Mesothelial cell of epicardium (in vitro differentiated cells): ENCODE results near the gene SHC2. TPM values are rescaled to one million over a fixed set of nuclear protein-coding genes. Genes with fewer than 3 reads are reported as not detected.

Source experiments
- DNase-seq, 2 experiments: peaks; one replicate each; pipeline ENCODE4 v3.0.0; 2021; ENCODE audit warnings: low spot score in 2 of 2; ENCODE audit not compliant: unreplicated experiment in 2 of 2
- H3K27ac Mint-ChIP-seq: 2 replicates; pipeline ENCODE4 v1.8.0; 2021; ENCODE audit warnings: mixed read lengths
- H3K27me3 Mint-ChIP-seq: 2 replicates; pipeline ENCODE4 v1.8.0; 2021; ENCODE audit warnings: low read depth, mixed read lengths
- H3K36me3 Mint-ChIP-seq: 2 replicates; pipeline ENCODE4 v1.8.0; 2021; ENCODE audit warnings: mixed read lengths
- H3K4me1 Mint-ChIP-seq: 2 replicates; pipeline ENCODE4 v1.8.0; 2021; ENCODE audit warnings: mixed read lengths
- H3K4me3 Mint-ChIP-seq: 2 replicates; pipeline ENCODE4 v1.8.0; 2021; ENCODE audit warnings: mild to moderate bottlenecking, moderate library complexity, mixed read lengths
- H3K9me3 Mint-ChIP-seq: 2 replicates; pipeline ENCODE4 v1.8.0; 2021; ENCODE audit warnings: mixed read lengths
- total RNA-seq: library from RNA; stranded (reverse); gene quantifications from 3 replicates; pipeline ENCODE4 v1.2.1, GENCODE V29; 2021
- TF ChIP-seq, protein P1 (sequence below): fragments of 200-600 bp; sonication (generic); IDR thresholded peaks from one replicate; pipeline ENCODE4 v1.5.0; 2021; ENCODE audit warnings: antibody characterized with exemption; ENCODE audit not compliant: unreplicated experiment

Gene SHC2
- total RNA-seq, 1 donor from 2014 or later, result 86.4 TPM

DNA sequence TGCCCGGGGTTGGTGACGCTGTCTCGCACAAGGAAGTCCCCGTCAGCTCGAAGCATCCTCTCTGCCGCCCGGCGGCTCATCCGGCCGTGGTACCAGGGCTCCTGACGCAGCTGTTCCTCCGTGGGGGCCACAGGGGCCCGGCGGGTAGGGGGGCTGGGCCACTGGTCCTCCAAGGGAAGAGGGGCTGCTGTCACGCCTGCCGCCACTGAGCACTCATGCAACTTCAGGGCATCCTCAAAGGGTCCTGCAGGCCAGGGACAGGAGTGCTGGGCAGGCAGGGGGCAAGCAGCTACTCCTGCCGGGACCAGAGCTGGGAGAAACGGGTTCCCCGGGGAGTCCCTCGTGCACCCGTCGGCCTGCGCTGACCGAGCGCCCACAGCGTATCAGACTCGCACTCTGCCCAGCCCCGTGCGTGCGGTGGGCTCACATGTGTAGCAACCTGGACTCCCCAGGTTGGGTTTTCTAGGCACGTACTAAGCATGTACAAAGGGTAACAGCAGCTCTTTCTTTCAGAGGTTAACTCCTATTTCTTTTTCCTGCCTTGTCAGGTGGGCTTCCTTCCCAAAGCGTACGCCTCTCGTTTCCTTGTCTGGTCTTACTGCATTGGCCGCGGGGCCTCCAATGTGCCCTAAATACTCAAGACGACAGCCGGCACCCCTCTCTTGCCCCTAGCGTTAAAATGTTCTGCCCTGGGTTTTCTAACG, 38.5 kb downstream of the SHC2 start:
- Mint-ChIP-seq H3K9me3 (no peaks in the 10 kb centered on the region), H3K4me3 (no peak overlapping the region), H3K27me3 (no peaks in the 10 kb centered on the region), H3K27ac (no peak overlapping the region), H3K36me3 (peaks cover 23% of the 10 kb centered on the region), H3K4me1 (peaks cover 7% of the 10 kb centered on the region)
- TF ChIP-seq, protein P1, sequence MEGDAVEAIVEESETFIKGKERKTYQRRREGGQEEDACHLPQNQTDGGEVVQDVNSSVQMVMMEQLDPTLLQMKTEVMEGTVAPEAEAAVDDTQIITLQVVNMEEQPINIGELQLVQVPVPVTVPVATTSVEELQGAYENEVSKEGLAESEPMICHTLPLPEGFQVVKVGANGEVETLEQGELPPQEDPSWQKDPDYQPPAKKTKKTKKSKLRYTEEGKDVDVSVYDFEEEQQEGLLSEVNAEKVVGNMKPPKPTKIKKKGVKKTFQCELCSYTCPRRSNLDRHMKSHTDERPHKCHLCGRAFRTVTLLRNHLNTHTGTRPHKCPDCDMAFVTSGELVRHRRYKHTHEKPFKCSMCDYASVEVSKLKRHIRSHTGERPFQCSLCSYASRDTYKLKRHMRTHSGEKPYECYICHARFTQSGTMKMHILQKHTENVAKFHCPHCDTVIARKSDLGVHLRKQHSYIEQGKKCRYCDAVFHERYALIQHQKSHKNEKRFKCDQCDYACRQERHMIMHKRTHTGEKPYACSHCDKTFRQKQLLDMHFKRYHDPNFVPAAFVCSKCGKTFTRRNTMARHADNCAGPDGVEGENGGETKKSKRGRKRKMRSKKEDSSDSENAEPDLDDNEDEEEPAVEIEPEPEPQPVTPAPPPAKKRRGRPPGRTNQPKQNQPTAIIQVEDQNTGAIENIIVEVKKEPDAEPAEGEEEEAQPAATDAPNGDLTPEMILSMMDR, result no peak
- DNase-seq, result no peak

DNA sequence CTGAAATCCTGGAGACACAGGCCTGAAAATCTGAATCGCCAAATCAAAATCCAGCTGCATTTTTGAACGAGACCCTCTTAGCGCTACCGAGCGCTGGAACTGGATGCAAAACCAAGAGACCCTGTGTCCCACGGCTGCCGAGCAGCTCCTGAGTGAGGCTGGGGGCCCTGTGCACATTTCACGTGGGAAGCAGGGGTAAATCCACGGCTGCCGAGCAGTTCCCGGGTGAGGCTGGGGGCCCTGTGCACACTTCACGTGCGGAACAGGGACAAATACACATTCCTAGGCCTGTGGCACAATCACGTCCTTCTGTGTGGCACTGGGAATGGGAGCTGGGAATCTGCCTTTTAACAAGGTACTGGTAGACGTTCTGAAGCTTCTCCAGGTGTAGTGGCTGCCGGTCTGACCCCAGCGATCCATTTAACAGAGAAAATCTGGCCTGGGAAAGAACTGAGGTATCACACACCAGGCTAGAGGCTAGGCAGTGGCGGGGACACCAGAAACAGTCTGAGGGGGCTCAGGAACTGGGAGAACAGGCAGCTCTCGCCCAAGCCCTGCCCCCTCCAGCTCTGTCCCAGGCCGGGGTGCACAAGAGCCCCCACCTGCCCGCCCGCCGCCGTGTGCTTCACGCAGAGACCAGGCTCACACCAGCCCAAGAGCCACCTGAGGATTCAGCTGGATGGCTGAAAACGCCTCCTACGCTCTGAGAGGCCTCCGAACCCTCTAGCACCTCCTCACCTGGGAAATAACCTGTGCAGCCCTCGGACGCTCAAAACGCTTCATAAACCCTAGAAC, 40.9 kb downstream of the SHC2 start:
- H3K27ac Mint-ChIP-seq, result no peak overlapping the region
- H3K4me1 Mint-ChIP-seq, result peaks cover 12% of the 10 kb centered on the region
- H3K9me3 Mint-ChIP-seq, result no peaks in the 10 kb centered on the region
- no peak overlapping the region for H3K4me3 Mint-ChIP-seq
- TF ChIP-seq, protein P1, result no peak
- no peaks in the 10 kb centered on the region for H3K27me3 Mint-ChIP-seq
- no peak for DNase-seq
- peaks cover 20% of the 10 kb centered on the region for H3K36me3 Mint-ChIP-seq

DNA sequence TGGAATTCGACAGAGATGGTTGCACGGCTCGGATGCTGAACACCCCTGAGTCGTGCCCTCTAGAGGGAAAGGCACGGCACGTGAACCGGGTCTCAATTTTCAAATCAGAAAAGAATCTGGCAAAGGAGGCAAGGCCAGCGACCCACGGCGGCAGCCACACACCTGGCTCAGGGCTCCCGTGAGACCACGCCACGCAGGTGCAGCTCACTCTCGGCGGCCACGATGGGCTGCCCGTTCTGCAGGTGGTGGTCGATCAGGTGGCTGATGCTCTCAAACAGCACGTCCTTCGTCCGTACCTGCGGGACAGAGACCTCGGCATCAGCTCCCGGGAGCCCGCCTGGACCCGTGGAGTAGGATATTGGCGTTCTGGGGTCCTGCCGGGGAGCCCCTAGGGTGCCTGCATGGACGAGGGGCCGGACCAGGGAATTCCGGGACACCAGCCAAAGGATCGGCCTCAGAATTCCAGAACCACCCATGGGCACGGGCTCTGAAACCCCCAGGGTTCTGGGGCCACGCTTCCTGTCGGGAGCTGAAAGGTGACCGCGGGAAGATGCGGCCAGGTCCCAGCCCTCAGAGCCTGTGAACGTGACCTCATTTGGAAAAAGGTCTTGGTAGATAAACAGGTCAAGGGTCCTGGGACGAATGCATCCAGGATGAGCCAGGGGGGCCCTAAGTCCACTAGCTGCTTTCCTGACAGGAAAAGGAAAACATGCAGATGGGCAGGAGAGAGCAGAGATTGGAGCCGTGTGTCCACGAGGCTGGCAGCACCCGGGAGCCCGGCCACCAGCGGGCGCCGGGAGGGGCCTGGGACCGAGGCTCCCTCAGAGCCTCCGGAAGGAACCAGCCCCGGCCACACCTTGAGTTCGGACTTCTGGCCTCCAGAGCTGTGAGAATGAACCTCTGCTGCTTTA, 41.8 kb downstream of the SHC2 start:
- peaks cover 12% of the 10 kb centered on the region for H3K4me1 Mint-ChIP-seq
- no peaks in the 10 kb centered on the region for H3K27me3 Mint-ChIP-seq
- H3K27ac Mint-ChIP-seq, result no peak overlapping the region
- peaks cover 20% of the 10 kb centered on the region for H3K36me3 Mint-ChIP-seq
- TF ChIP-seq, protein P1, result no peak
- H3K9me3 Mint-ChIP-seq, result no peaks in the 10 kb centered on the region
- DNase-seq, result peak in 1 of 2 experiments; percentile 34
- no peak overlapping the region for H3K4me3 Mint-ChIP-seq

DNA sequence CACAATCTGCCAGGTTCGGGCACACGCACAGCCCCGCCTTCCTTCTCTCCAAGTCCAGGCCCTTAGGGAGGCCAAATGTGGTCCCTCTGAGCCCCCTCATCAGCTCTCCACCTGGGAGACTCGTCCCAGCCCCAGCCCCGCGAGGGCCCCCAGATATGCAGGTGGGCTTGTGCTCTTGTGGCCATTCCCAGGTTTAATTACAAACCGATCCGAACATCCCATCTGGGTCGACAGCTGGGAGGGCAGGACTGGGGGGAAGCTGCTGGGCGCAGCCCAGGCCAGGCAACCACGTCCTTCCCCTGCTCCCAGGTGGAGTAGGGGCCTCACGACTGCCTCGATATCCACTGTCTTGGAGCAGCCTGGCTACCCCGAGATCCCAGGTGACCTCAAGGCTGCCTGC, 44.4 kb downstream of the SHC2 start:
- no peak for DNase-seq
- H3K27me3 Mint-ChIP-seq, result no peaks in the 10 kb centered on the region
- peaks cover 11% of the 10 kb centered on the region for H3K36me3 Mint-ChIP-seq
- TF ChIP-seq, protein P1, result no peak
- no peak overlapping the region for H3K4me3 Mint-ChIP-seq
- no peaks in the 10 kb centered on the region for H3K9me3 Mint-ChIP-seq
- no peak overlapping the region for H3K27ac Mint-ChIP-seq
- H3K4me1 Mint-ChIP-seq, result peaks cover 16% of the 10 kb centered on the region

DNA sequence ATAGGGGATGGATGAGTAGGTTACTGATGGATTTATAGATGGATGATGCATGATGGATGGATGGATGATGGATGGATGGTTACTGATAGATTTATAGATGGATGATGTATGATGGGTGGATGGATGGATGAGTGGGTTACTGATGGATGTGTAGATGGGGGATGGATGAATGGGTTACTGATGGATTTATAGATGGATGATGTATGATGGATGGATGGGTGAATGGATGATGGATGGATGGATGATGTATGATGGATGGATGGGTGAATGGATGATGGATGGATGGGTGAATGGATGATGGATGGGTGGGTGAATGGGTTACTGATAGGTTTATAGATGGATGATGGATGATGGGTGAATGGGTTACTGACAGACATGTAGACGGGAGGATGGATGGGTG, 45.5 kb downstream of the SHC2 start:
- DNase-seq, result no peak
- Mint-ChIP-seq H3K27me3 (peaks cover 2% of the 10 kb centered on the region), H3K9me3 (no peaks in the 10 kb centered on the region), H3K4me3 (no peak overlapping the region), H3K4me1 (peaks cover 16% of the 10 kb centered on the region), H3K36me3 (peaks cover 3% of the 10 kb centered on the region), H3K27ac (no peak overlapping the region)
- TF ChIP-seq, protein P1, result no peak
